ENCODE results near the gene ALDH3B2. TPM values are rescaled to one million over a fixed set of nuclear protein-coding genes. Genes with fewer than 3 reads are reported as not detected.
"Not testable (repeated sequence)": the region's sequence is repeated elsewhere in the genome, so short reads cannot be mapped to it uniquely, and the experiment has no call there.

Gene ALDH3B2
- total RNA-seq, 1 donor from 2014 or later: not detected

DNA sequence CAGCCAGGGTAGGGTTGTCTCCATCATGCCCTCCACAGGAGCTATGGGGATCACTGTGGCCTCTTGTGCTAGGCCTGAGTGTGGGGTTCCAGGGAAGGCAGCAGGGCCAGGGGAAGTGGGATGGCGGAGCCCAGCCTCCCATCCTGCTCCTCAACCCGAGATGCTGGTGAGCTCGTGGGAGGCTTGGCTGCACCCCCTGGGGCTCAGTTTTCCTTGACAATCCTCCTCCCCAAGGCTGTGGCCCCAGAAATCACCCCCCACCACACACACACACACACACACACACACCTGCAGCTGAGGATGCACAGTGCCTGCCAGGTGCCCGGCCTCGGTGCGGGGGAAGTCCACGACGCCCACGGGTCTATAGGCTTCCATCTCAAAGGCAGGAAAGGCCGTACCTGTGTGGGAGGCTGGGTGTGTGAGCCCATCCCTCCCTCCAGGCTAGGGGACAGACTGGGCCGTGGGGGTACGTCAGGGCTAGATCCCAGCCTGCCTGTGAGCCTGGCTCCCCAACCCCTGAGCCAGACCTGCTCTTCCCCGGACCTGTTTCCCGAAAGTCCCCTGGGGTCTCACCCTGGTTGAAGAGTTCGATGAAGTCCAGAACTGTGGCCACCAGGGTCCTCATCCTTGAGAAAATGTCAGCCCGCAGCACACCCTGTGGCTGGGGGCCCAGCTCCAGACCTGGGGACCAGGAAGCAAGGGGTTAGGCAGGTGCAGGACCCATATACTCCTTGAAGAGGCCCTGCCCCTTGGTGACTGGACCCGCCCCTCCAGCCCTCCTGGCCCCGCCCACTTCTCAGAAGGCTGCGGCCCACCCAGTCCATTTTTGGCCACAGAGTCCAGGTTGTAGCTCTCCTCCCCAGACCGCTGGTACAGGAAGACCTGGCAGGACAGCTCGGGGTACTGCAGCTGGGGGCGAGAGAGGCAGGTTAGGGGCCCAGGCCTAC, 29.7 kb downstream of the ALDH3B2 start:
- ATAC-seq (no peak), DNase-seq (ENCODE audit: low spot score) (no peak)

DNA sequence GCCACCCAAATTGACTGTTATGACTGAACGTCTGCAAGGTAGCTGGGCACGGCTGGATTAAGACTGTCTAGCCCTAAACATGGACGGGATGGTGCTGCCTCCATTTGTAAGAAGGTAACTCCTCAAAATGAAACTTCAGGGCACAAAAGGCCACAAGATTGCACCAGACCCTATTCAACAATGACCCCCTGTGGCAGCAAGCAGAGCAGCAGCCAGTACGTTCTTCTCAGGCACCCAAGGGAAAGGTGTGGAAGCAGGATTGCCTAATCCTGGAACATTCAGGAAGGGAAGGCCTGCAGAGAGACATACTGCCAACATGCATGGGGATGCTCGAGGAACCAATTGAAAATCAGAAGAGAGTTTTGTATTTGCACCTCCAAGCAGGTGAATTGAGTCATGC, 30.4 kb downstream of the ALDH3B2 start:
- peak; percentile 57 for ATAC-seq
- DNase-seq (ENCODE audit: low spot score): no peak

DNA sequence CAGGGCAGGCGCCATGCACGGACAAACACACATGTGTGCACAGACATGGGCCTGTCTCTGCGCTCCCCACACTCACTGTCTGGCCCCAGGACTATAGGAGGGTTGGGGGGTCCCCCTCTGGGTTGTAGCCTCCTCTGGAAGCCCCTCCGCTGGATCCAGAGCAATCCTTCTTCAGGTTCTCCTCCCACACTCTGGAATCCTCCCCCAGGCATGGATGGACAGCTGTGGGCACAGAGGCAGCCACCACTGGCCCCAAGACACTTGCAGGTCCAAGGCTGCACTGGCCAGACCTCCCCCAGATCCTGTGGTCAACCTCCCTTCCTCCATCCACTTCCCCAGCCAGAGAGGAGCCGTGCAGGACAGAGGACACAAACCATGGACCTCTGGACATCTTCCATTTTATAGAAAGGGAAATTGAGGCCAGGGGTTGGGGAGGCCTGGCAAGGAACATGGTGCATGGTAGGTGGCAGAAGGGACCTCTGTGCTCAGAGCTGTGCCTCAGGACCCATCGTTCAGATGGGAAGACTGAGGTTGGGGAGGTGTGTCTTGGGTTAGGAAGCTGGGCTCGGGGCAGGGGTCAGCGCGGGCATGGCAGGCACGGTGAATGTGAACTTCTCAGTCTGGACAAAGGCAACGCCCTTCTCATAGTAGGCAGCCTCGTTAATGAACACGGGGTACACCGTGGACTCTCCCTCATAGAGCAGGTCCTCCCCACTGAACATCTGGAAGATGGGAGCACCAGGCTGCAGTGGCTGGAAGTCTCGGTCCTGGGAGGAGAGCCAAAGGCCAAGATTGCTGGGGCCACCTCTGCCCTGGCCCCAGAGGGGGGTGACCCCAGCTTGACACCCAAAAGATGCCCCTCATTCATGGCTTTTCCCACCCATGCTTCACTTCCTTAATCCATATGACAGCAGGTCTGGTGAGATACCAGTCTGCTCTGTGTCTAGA, 32.0 kb downstream of the ALDH3B2 start:
- no peak for ATAC-seq
- no peak for DNase-seq (ENCODE audit: low spot score)

DNA sequence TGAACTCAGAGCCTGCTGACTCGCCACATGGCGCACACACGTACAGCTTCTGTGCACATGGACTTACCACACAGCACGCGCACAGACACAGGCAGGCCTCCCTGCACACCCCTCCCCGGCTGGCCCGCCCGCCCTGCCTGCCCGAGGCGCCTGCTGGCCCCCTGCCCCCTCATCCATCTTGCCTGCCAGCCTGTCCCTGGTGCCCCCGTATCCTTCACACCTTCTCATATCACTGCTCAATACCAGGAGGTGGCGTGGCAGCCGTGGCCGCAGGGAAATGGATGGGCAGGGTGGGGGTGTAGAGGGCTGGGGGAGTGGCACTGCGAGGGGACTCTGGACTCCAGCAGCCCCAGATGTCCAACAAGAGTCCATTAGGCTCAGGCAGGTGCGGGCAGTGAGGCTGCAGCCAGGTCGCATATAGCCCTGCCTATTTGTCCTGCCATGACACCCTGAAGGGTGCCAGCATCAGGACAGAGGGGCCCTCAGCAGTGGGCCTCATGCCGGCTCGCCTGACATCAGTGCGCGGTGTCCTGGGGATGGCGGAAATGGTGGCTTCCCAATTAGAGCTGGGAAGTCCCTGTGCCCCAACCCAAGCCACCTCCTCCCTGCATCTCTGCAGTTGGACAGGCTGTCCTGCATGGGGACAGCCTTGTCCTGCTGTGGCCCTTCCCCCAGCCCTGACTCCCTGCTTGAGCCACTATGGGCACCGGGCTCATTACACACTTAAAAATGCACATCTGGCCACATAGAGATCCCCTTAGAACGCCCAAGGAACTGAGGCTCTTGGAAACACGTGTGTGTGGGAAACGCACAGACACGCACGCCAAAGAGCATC, 32.9 kb downstream of the ALDH3B2 start:
- ATAC-seq (no peak), DNase-seq (ENCODE audit: low spot score) (no peak)

DNA sequence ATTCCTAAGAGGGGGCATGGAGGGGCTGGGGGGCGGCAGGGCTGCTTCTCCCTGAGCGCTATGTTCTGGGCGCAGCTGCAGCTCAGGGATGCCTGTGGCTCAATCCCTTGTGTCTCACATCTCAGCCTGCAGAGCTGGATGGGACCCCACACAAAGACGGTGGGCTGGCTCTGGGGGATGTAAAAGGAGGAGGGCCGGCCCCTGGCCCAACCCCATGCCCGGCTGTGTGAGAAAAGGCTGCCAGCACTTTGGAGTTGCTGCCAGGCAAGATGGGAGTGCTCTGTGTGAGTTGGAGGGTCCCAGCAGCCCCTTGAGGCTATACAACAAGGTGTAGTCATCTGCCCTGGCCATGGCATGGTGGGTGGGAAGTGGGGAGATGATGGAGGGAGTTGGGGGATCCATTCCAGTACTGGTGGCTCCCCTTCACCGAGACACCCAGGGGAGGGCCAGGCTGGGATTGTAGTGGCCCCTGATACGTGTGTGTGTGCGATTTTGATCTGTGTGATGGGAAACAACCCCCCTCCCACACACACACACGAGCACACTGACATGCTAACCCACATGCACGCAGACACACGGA, 33.6 kb downstream of the ALDH3B2 start:
- ATAC-seq (no peak), DNase-seq (ENCODE audit: low spot score) (no peak)

DNA sequence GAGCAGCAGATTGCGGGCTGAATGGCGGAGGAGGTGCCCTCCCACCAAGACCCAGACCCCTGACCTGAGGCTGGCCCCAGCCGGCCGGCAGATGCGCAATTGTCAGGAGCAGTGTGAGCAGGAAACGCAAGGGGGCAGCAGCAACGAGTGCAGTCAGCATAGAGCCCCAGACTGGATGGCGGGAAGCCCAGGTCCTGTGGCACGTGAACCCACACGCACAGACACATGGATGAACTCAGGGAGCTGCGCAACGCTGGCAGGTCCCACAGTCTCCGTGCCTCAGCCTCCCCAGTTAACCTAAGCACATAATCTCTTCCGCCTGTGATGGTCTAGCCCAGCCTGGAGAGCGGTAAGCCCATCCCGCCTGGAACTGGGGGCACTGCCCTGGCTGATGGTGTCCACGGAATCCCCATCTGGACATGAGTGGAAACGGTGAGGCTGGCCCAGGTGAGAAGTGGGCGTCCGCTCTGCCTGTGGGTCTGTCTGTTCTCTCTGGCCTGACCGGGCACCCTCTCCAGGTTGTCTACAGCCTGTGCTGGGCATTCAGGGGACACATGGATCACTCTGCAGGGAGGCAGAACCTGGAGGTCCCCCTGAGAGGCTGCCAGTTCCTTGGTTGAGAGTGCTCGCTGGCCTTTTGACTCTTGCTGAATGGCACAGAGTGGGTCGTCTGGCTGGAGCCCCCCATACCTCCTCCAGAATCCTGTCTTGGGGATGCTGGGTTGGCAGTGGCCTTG, 34.2 kb downstream of the ALDH3B2 start:
- peak; percentile 86 for DNase-seq (ENCODE audit: low spot score)

DNA sequence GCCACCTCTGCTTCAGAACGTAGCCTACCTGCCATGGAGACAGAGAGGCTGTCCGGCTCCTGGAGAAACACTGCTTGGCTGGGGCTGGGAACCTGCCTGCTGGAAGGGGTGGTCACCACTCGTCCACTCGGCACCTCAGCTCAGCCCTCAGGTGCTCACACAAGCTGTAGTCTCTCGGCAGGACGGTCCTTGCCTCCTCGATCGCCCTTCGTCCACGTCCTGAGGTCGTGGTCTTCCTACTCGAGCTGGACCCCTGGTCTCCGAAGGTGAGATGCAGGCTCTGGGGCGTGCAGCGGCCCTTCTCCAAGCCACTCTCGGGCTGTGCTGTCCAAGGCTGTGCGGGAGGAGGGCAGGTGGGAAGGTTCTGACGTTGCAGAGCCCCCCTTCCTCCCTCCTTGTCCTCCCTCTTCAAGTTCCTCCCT, 35.0 kb downstream of the ALDH3B2 start, which contains the start of gene TBX10:
TBX10 (minus strand) TSS at position 326 of the 422 bp plus-strand sequence; CDS start at position 35, 291 bp downstream.
- DNase-seq (ENCODE audit: low spot score) (no peak), ATAC-seq (no peak)

More for the DNA sequence above, 34.2 kb downstream of the ALDH3B2 start:
- peak; percentile 95 for ATAC-seq

DNA sequence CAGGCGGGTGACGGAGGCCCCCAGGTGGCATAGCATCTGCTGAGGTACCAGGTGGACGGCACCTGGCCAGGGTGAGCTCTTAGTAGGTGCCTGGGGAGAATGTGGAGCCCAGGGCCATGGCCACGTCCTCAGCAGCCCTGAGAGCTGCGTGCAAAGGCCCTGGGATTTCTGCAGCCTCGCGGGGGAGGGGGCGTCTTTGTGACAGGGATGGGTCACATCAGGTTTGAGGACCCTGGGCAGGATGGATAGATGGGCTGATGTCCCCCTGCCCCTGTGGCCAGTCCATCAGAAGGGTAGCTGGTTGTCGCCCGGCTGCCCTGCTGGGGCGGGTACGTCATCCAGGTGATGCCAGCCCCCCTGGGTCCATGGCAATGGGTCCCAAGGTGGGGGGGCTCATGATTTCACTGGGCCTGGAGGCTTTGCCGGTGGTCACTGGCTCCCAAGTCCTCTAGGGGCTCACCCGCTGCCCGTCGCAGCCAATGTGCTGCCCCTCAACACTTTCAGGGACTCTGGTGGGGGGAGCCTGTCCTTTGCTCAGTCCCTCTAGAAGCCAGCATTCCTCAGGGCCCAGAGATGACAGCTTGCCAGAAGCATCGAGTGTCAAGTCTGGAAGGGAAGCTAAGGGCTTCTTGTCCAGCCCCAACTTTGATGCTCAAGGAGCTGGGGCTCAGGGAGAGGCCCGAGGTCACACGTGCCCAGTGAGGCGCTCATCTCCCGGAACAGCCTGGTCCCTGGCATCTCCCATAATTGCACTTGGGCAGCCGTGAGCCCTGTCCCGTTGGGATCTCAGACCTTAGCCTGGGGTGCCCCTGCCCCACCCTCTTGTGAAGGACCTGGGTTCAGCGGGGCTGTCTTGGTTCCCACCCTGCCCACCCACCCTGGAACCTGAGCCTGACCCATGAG, 35.6 kb downstream of the ALDH3B2 start:
- no peak for ATAC-seq
- DNase-seq (ENCODE audit: low spot score): no peak

DNA sequence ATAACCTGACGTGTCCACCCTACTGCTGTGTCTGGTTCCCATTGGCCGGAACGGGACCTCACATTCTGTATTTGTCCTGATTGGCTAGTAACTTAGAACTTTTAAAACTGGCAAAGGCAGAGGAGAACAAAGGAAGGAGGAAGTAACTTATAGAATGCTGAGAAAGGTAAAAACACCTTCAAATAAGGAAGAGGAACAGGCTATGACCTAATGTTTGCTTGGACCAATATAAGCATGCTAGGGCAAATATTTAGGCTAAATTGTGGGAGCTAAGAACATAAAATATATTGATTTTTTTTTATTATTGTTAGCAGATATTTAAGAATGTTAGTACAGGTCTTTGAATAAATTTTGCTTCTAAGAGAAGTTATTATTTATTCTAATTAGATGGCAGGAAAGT, 37.0 kb downstream of the ALDH3B2 start:
- not testable (repeated sequence) for DNase-seq (ENCODE audit: low spot score); ATAC-seq

DNA sequence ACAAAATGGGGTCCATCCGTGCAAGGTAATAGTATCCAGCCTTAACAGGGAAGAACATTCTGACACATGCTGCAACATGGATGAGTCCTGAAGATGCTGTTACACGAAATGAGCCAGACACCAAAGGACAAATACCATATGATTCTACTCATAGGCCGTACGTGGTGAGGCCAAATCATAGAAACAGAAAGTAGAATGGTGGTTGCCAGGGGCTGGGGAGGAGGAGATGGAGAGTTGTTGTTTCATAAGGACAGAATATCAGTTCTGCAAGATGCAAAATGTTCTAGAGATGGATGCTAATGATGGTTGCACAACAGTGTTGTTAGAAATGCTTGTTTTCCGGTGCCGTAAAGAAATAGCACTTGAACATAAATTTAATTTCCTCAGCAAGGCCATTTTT, 37.5 kb downstream of the ALDH3B2 start:
- ATAC-seq (no peak), DNase-seq (ENCODE audit: low spot score) (no peak)

DNA sequence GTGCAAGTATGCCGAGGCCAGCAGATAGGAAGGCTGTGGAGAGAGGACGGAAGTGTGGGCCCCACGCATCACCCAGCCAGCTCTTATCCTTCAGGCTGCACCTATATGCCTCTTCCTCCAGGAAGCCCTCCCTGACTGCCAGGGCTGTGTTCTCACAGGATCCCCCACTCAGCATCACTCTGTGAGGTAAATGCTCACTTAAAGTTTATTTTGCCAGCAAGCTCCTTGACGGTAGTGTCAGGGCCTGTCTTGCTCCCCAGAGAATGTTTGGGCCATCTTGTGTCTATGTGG, 39.2 kb downstream of the ALDH3B2 start:
- ATAC-seq (no peak), DNase-seq (ENCODE audit: low spot score) (no peak)

DNA sequence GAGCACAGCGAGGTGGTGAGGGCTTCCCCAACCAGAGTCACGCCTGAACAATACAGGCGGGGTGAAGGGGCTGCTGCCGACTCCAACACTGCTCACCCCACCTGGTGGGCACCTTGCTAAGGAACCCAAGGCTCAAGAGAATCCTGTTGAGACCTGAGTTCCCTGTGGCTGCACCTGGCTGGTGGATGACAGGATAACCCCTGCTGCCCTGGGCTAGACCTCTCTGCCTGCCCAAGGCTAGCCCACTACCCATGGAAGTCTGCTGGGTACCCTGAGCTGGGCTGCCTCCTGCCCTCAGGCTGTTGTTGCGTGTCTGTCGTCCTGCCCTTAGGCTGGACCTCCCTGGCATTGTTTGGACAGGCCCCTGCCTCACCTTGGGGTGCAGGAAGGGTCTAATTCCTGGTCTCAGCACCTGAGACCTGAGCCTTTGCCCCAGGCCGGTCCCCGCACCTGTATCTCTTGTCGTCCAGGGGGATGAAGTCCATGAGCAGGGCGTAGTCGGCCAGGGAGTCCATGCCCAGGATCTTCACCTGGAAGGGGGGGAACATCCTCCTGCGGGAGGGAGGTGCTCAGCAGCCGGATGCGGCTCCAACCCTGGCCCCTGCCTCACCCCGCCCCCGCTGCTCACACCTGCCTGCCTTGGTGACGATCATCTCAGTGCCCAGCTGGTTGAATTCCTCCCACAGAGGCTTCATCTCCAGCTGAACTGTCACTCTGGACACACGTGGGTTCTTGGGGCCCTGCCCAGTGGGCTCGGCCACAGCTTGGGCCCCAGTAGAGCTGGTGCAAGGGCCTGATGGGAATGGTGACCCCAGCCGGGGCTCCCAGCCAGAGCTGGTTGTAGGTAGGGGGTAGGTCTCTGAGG, 39.8 kb downstream of the ALDH3B2 start:
- DNase-seq (ENCODE audit: low spot score) (no peak), ATAC-seq (no peak)

DNA sequence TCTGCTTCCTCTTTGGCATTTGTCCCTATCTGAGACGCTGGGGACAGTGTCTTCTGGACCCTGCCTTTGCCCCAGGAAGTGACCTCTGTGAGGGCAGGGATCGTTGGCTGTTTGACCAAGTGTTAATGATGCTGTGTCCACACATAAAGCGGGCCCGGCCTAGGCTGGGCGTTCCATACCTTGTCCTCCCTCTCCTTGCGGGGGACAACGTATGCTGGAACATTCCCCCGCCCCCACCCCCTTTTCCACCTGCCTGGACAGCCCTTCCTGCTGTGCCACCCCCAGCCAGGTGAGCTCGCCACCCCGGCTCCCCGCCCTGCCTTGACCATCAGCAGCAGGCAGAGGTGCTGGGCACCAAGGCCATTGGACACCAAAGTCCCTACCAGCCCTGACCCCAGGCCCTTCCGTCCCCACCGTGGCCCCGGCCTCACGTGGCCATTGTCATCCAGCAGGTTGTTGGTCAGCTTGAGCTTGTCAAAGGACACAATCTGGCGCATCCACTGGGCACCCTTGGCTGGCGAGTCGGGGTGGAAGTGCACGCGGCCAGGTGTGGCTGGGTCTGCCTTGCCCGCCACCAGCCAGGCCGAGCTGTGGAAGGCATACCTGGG, 40.6 kb downstream of the ALDH3B2 start:
- DNase-seq (ENCODE audit: low spot score) (no peak), ATAC-seq (no peak)

DNA sequence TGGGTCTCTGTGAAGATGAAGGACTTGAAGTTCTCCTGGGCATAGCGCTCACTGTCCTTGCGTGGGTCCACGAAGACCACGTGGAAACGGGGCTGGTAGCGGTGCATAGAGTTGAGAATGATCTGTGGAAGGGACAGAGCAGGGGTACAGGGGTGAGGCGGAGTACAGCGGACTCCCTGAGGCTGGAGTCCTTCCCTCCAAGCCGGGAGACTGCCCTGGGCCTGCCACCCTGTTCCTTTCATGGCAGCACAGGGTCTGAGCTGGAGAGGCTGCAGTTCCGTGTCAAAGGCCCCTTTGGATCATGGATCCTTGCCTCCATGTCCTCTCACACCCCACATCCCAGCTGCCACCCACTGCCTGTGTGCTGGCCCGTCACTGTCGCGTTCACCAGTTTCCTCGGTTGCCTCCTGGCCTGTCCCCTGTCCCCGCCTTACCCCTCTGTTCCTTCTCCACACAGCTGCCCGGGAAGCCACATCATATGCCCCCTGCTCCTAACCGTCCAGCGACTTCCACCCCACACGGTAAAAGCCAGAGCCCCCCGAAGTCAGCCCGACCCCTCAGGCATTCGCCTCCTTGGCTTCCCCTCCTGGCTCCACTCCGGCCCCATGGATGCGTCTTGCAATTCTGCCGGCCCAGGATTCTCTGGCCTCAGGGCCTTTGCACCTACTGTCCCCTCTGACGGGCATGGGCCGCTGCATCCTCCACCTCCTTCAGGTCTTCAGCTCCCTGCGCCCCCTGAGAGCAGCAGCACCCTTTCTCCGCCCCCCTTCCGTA, 41.3 kb downstream of the ALDH3B2 start:
- no peak for DNase-seq (ENCODE audit: low spot score)
- no peak for ATAC-seq

DNA sequence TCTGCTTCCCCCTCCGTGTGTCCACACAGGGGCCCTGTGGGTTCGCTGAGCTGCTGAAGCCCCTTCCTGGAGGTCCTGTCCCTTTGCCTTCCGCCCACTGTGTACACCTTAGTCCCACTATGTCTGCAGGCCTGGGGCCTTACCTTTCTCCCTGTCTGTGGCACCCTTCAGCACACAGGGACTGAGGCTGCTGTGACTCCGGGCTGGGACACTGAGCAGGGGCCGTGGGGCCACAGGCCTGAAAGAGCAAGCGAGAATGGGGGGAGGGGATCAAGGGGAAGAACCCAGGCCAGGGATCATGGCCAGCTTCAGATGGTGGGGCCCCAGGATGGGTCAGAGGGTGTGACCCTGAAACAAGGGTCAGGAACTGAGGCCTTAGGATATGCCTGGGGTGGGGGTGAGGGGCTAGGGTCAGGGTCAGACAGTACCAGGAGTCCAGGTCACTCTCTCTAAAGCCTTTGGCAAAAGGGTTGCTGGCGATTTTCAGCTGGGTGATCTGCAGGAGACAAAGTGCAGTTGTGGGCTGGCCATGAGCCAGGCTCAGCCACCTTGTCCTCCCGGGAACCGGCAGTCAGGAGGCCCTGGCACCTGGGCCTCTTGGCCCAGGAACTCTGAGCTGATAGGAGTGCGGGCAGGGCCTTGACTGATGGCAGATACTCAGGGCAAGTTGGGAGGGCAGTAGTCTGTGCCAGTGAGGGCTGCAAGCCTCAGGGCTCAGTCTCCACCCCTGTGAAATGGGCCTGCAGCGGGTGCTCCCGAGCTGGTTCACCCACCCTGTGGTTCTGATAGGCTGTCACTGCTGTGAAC, 42.0 kb downstream of the ALDH3B2 start:
- ATAC-seq (peak; percentile 42), DNase-seq (ENCODE audit: low spot score) (peak; percentile 97)

DNA sequence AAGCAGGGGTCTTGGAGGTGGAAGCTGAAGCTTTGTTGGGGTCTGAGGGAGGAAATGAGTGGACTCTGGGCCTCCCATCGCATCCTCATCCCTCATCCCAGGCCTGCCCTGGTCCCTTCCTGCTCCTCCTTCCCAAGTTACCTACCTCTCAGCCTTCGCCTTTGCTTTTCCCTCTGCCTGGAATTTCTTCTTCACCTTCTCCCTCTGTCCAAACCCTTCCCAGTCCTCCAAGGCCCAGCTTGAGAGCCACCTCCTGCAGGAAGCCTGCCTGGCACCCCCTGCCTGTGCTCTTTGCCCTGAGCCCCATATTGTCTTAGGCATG, 42.6 kb downstream of the ALDH3B2 start:
- DNase-seq (ENCODE audit: low spot score): no peak
- no peak for ATAC-seq
